A549 (cell line): ENCODE data around the gene HOXB3. TPM values are rescaled to one million over a fixed set of nuclear protein-coding genes. Genes with fewer than 3 reads are reported as not detected.

Experiments used
- CBX8 ChIP-seq: fragments of 200-600 bp; sonication (generic); IDR thresholded peaks from 2 replicates; pipeline ENCODE4 v1.6.1; 2016
- EHF ChIP-seq: fragments of 250-450 bp; sonication (Bioruptor Pico); IDR thresholded peaks from 2 replicates; pipeline ENCODE4 v1.5.0; 2020; ENCODE audit warnings: mild to moderate bottlenecking
- FOSB ChIP-seq: fragments of 250-450 bp; sonication (Bioruptor Pico); IDR thresholded peaks from 2 replicates; pipeline ENCODE4 v1.5.0; 2020; ENCODE audit warnings: mild to moderate bottlenecking, moderate library complexity
- FOXS1 ChIP-seq: fragments of 250-450 bp; sonication (Bioruptor Pico); IDR thresholded peaks from 2 replicates; pipeline ENCODE4 v1.5.0; 2020; ENCODE audit warnings: mild to moderate bottlenecking, moderate library complexity
- HOXB5 ChIP-seq: fragments of 250-450 bp; sonication (Bioruptor Pico); IDR thresholded peaks from 2 replicates; pipeline ENCODE4 v1.5.0; 2020; ENCODE audit warnings: mild to moderate bottlenecking, moderate library complexity
- POLR2A ChIP-seq: IDR thresholded peaks from 2 replicates; pipeline ENCODE4 v1.6.1; 2012; ENCODE audit warnings: mild to moderate bottlenecking, low read length
- polyA plus RNA-seq, 4 experiments: library from polyadenylated mRNA; depleted of rRNA in 3 of 4; stranded (reverse); fragments of >200 nt; fragmentation: RNase III in 1 of 4; extraction: RNeasy Plus Mini Kit Qiagen cat#74134 plus additional on column Dnase treatment in 1 of 4; gene quantifications; 2 replicates in 3 of 4; 3 replicates in 1 of 4; pipeline ENCODE4 v1.2.3, GENCODE V29; 2011 to 2017
- small RNA-seq, 6 experiments: library from RNA; depleted of rRNA; stranded (forward); fragments of <200 nt; gene quantifications; one replicate each; pipeline ENCODE3, GENCODE V24; 2012

HOXB3 gene
- polyA plus RNA-seq, 2 of the 4 experiments (the other 2 are of a cell fraction): 8.6 to 17.0 TPM

DNA sequence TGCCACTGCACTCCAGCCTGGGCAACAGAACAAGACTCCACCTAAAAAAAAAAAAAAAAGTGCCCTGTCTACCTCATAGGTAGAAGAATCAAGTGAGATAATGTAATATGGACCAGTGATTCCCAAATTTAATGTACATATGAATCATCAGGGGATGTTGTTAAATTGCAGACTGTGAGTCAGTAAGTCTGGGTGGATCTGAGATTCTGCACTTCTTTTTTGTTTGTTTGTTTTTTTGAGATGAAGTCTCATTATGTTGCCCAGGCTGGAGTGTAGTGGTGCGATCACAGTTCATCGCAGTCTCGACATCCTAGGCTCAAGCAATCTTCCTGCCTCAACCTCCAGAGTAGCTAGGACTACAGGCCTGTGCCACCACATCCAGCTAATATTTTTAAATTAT, 90.8 kb downstream of the HOXB3 start (continued):
- TF ChIP-seq FOSB (CRISPR knock-in tag): no peak
- no peak for TF ChIP-seq HOXB5 (CRISPR knock-in tag)
- TF ChIP-seq FOXS1 (CRISPR knock-in tag): no peak
- no peak for TF ChIP-seq CBX8
- TF ChIP-seq EHF (CRISPR knock-in tag): no peak
- TF ChIP-seq POLR2A: no peak
- TF ChIP-seq, all 56 proteins: peak for 0

Small RNA genes within 50 kb of the gene (small RNA-seq; reads per million reads assigned to genes)
- 0.41 to 11.7 (median 9.0) reads per million in 6 experiments for gene MIR196A1

Other genes with a start within 250 kb of the HOXB3 start
- 0.77 and 0.78 TPM in 2 replicates for gene SKAP1, start 160.0 kb downstream of the HOXB3 start, polyA plus RNA-seq (2011; rRNA removed)
- 0.08 to 0.16 TPM (median 0.14 TPM) in 3 replicates for gene SKAP1, start 160.0 kb downstream of the HOXB3 start, polyA plus RNA-seq (2017; fragmentation: RNase III; extraction: RNeasy Plus Mini Kit Qiagen cat#74134 plus additional on column Dnase treatment)
- not detected in 2 replicates for gene HOXB1, start 59.2 kb downstream of the HOXB3 start, polyA plus RNA-seq (2011; rRNA removed)
- not detected in 3 replicates for gene HOXB1, start 59.2 kb downstream of the HOXB3 start, polyA plus RNA-seq (2017; fragmentation: RNase III; extraction: RNeasy Plus Mini Kit Qiagen cat#74134 plus additional on column Dnase treatment)
- 2.6 and 2.7 TPM in 2 replicates for gene HOXB2, start 45.1 kb downstream of the HOXB3 start, polyA plus RNA-seq (2011; rRNA removed)
- 0.58 to 0.65 TPM (median 0.60 TPM) in 3 replicates for gene HOXB2, start 45.1 kb downstream of the HOXB3 start, polyA plus RNA-seq (2017; fragmentation: RNase III; extraction: RNeasy Plus Mini Kit Qiagen cat#74134 plus additional on column Dnase treatment)
- gene HOXB4, start 11.9 kb downstream of the HOXB3 start, polyA plus RNA-seq (2011; rRNA removed): 0.74 and 0.75 TPM in 2 replicates
- 0.24 to 0.37 TPM (median 0.30 TPM) in 3 replicates for gene HOXB4, start 11.9 kb downstream of the HOXB3 start, polyA plus RNA-seq (2017; fragmentation: RNase III; extraction: RNeasy Plus Mini Kit Qiagen cat#74134 plus additional on column Dnase treatment)
- 2.5 and 2.7 TPM in 2 replicates for gene HOXB5, start 3.5 kb upstream of the HOXB3 start, polyA plus RNA-seq (2011; rRNA removed)
- 2.1 to 3.0 TPM (median 2.4 TPM) in 3 replicates for gene HOXB5, start 3.5 kb upstream of the HOXB3 start, polyA plus RNA-seq (2017; fragmentation: RNase III; extraction: RNeasy Plus Mini Kit Qiagen cat#74134 plus additional on column Dnase treatment)
- gene HOXB6, start 14.7 kb upstream of the HOXB3 start, polyA plus RNA-seq (2011; rRNA removed): 9.4 and 10.2 TPM in 2 replicates
- 12.3 to 14.9 TPM (median 14.7 TPM) in 3 replicates for gene HOXB6, start 14.7 kb upstream of the HOXB3 start, polyA plus RNA-seq (2017; fragmentation: RNase III; extraction: RNeasy Plus Mini Kit Qiagen cat#74134 plus additional on column Dnase treatment)
- 15.4 and 22.3 TPM in 2 replicates for gene HOXB7, start 20.8 kb upstream of the HOXB3 start, polyA plus RNA-seq (2011; rRNA removed)
- gene HOXB7, start 20.8 kb upstream of the HOXB3 start, polyA plus RNA-seq (2017; fragmentation: RNase III; extraction: RNeasy Plus Mini Kit Qiagen cat#74134 plus additional on column Dnase treatment): 27.4 to 32.3 TPM (median 27.4 TPM) in 3 replicates
- gene HOXB8, start 25.1 kb upstream of the HOXB3 start, polyA plus RNA-seq (2011; rRNA removed): 8.9 and 11.1 TPM in 2 replicates
- gene HOXB8, start 25.1 kb upstream of the HOXB3 start, polyA plus RNA-seq (2017; fragmentation: RNase III; extraction: RNeasy Plus Mini Kit Qiagen cat#74134 plus additional on column Dnase treatment): 4.6 to 5.8 TPM (median 4.7 TPM) in 3 replicates
- gene HOXB9, start 36.1 kb upstream of the HOXB3 start, polyA plus RNA-seq (2011; rRNA removed): 22.0 and 24.6 TPM in 2 replicates
- 5.6 to 7.3 TPM (median 6.2 TPM) in 3 replicates for gene HOXB9, start 36.1 kb upstream of the HOXB3 start, polyA plus RNA-seq (2017; fragmentation: RNase III; extraction: RNeasy Plus Mini Kit Qiagen cat#74134 plus additional on column Dnase treatment)
- gene PRAC1, start 132.3 kb upstream of the HOXB3 start, polyA plus RNA-seq (2011; rRNA removed): not detected in 2 replicates
- gene PRAC1, start 132.3 kb upstream of the HOXB3 start, polyA plus RNA-seq (2017; fragmentation: RNase III; extraction: RNeasy Plus Mini Kit Qiagen cat#74134 plus additional on column Dnase treatment): not detected in 3 replicates
- gene PRAC2, start 132.9 kb upstream of the HOXB3 start, polyA plus RNA-seq (2011; rRNA removed): not detected in 2 replicates
- gene PRAC2, start 132.9 kb upstream of the HOXB3 start, polyA plus RNA-seq (2017; fragmentation: RNase III; extraction: RNeasy Plus Mini Kit Qiagen cat#74134 plus additional on column Dnase treatment): not detected in 3 replicates
- gene HOXB13, start 138.5 kb upstream of the HOXB3 start, polyA plus RNA-seq (2011; rRNA removed): 3.2 and 3.4 TPM in 2 replicates
- gene HOXB13, start 138.5 kb upstream of the HOXB3 start, polyA plus RNA-seq (2017; fragmentation: RNase III; extraction: RNeasy Plus Mini Kit Qiagen cat#74134 plus additional on column Dnase treatment): 3.0 to 3.5 TPM (median 3.2 TPM) in 3 replicates
- 7.8 and 8.9 TPM in 2 replicates for gene TTLL6, start 227.0 kb upstream of the HOXB3 start, polyA plus RNA-seq (2011; rRNA removed)
- gene TTLL6, start 227.0 kb upstream of the HOXB3 start, polyA plus RNA-seq (2017; fragmentation: RNase III; extraction: RNeasy Plus Mini Kit Qiagen cat#74134 plus additional on column Dnase treatment): 1.1 to 1.6 TPM (median 1.3 TPM) in 3 replicates
- 194 and 199 TPM in 2 replicates for gene CALCOCO2, start 240.8 kb upstream of the HOXB3 start, polyA plus RNA-seq (2011; rRNA removed)
- 71.6 to 74.5 TPM (median 72.5 TPM) in 3 replicates for gene CALCOCO2, start 240.8 kb upstream of the HOXB3 start, polyA plus RNA-seq (2017; fragmentation: RNase III; extraction: RNeasy Plus Mini Kit Qiagen cat#74134 plus additional on column Dnase treatment)